IMR-90 (cell line): ENCODE data around the gene IFNK. TPM values are rescaled to one million over a fixed set of nuclear protein-coding genes. Genes with fewer than 3 reads are reported as not detected.

ENCODE experiments used
- ATAC-seq: fragments of 200-7000 bp; cut with Tn5 transposase; 2 replicates; pipeline ENCODE4 v1.9.1; 2020; ENCODE audit warnings: low read depth, mild to moderate bottlenecking, moderate library complexity
- BruUV-seq: library from RNA; stranded (reverse); fragments of 400-500 nt; replicated peaks from 2 replicates; lab custom pipeline; 2021; lab: Mats Ljungman, UMichigan
- CTCF ChIA-PET: fragments of 300-600 bp; formaldehyde crosslinking; extraction: SDS; loops from one replicate; lab custom pipeline; 2021; ENCODE audit warnings: antibody characterized with exemption; lab: Yijun Ruan, JAX
- POLR2A ChIA-PET: fragments of 300-600 bp; sonication (Branson Sonifier 250); formaldehyde crosslinking; loops from one replicate; lab custom pipeline; 2022; ENCODE audit warnings: antibody characterized with exemption; ENCODE audit not compliant: unreplicated experiment; lab: Charles Lee
- DNase-seq: peaks from one replicate; pipeline ENCODE4 v3.0.0; 2013
- H2AFZ ChIP-seq: replicated peaks from 2 replicates; pipeline ENCODE3; 2013; ENCODE audit warnings: low read length, mild to moderate bottlenecking; ENCODE audit not compliant: poor library complexity
- H2AK5ac ChIP-seq: 2 replicates; pipeline ENCODE4 v1.6.1; 2013; ENCODE audit warnings: low read depth, low read length, inconsistent platforms
- H2AK9ac ChIP-seq: replicated peaks from 2 replicates; pipeline ENCODE3; 2013; ENCODE audit warnings: mild to moderate bottlenecking, low read depth, low read length, moderate library complexity; ENCODE audit not compliant: poor library complexity
- H2BK120ac ChIP-seq: 2 replicates; pipeline ENCODE4 v1.6.1; 2013; ENCODE audit warnings: low read depth, low read length, inconsistent platforms
- H2BK15ac ChIP-seq: 3 replicates; pipeline ENCODE4 v1.6.1; 2013; ENCODE audit warnings: low read depth, low read length, inconsistent platforms
- H2BK20ac ChIP-seq: 2 replicates; pipeline ENCODE4 v1.6.1; 2013; ENCODE audit warnings: low read depth, mild to moderate bottlenecking, inconsistent platforms, low read length, moderate library complexity
- H2BK5ac ChIP-seq: 2 replicates; pipeline ENCODE4 v1.6.1; 2013; ENCODE audit warnings: mild to moderate bottlenecking, low read depth, low read length, inconsistent platforms; ENCODE audit not compliant: poor library complexity, severe bottlenecking
- H3K14ac ChIP-seq: replicated peaks from 2 replicates; pipeline ENCODE4 v1.6.1; 2013; ENCODE audit warnings: low read depth, low read length, inconsistent platforms
- H3K18ac ChIP-seq: 2 replicates; pipeline ENCODE4 v1.6.1; 2013; ENCODE audit warnings: low read depth, low read length, control low read depth
- H3K23ac ChIP-seq: 2 replicates; pipeline ENCODE4 v1.6.1; 2013; ENCODE audit warnings: low read depth, low read length, inconsistent platforms
- H3K27ac ChIP-seq: 2 replicates; pipeline ENCODE4 v1.5.1; 2013; ENCODE audit warnings: mild to moderate bottlenecking, control low read depth, low read length; ENCODE audit not compliant: insufficient read depth
- H3K27me3 ChIP-seq: 2 replicates; pipeline ENCODE4 v1.6.1; 2013; ENCODE audit warnings: low read length; ENCODE audit not compliant: control insufficient read depth, insufficient read depth
- H3K36me3 ChIP-seq: 2 replicates; pipeline ENCODE4 v1.6.1; 2013; ENCODE audit warnings: low read length, mixed read lengths; ENCODE audit not compliant: control insufficient read depth, insufficient read depth
- H3K4ac ChIP-seq: 2 replicates; pipeline ENCODE4 v1.6.1; 2013; ENCODE audit warnings: low read depth, low read length, inconsistent platforms
- H3K4me1 ChIP-seq: 2 replicates; pipeline ENCODE4 v1.6.1; 2013; ENCODE audit warnings: low read length, mixed read lengths; ENCODE audit not compliant: control insufficient read depth, insufficient read depth
- H3K4me2 ChIP-seq: 2 replicates; pipeline ENCODE4 v1.6.1; 2013; ENCODE audit warnings: low read depth, mild to moderate bottlenecking, control low read depth, low read length, moderate library complexity
- H3K4me3 ChIP-seq: 2 replicates; pipeline ENCODE4 v1.5.1; 2013; ENCODE audit warnings: low read depth, mild to moderate bottlenecking, control low read depth, low read length, moderate library complexity; ENCODE audit not compliant: insufficient read depth
- H3K56ac ChIP-seq: 2 replicates; pipeline ENCODE4 v1.6.1; 2013; ENCODE audit warnings: low read length, inconsistent platforms; ENCODE audit not compliant: insufficient read depth; ENCODE audit errors: extremely low read depth
- H3K79me1 ChIP-seq, 2 experiments: 2 replicates each; pipeline ENCODE4 v1.6.1; 2013; ENCODE audit warnings: low read length in 2 of 2, inconsistent platforms in 1 of 2, low read depth in 1 of 2
- H3K9ac ChIP-seq: 2 replicates; pipeline ENCODE4 v1.6.1; 2013; ENCODE audit warnings: low read depth, low read length, control low read depth
- H3K9me1 ChIP-seq: 2 replicates; pipeline ENCODE4 v1.6.1; 2013; ENCODE audit warnings: low read length, inconsistent platforms; ENCODE audit not compliant: insufficient read depth
- H3K9me3 ChIP-seq: 2 replicates; pipeline ENCODE4 v1.6.1; 2013; ENCODE audit warnings: low read length; ENCODE audit not compliant: control insufficient read depth, insufficient read depth
- H4K20me1 ChIP-seq: 2 replicates; pipeline ENCODE4 v1.6.1; 2013; ENCODE audit warnings: low read length, inconsistent platforms; ENCODE audit not compliant: insufficient read depth
- H4K5ac ChIP-seq: 2 replicates; pipeline ENCODE4 v1.6.1; 2013; ENCODE audit warnings: mild to moderate bottlenecking, low read depth, low read length, control low read depth
- H4K8ac ChIP-seq, 2 experiments: 2 replicates each; pipeline ENCODE4 v1.6.1; 2013; ENCODE audit warnings: low read depth in 2 of 2, low read length in 2 of 2, control low read depth in 1 of 2, inconsistent platforms in 1 of 2
- H4K91ac ChIP-seq: 2 replicates; pipeline ENCODE4 v1.6.1; 2013; ENCODE audit warnings: low read depth, low read length, inconsistent platforms; ENCODE audit not compliant: insufficient read depth
- BHLHE40 ChIP-seq: fragments of 150-350 bp; IDR thresholded peaks from 2 replicates; pipeline ENCODE4 v1.6.1; 2016; ENCODE audit warnings: mild to moderate bottlenecking, low read depth, low read length
- CEBPB ChIP-seq: IDR thresholded peaks from 2 replicates; pipeline ENCODE4 v1.6.1; 2012; ENCODE audit warnings: low read depth, low read length, improper control_type of control experiment
- CHD1 ChIP-seq: IDR thresholded peaks from 2 replicates; pipeline ENCODE4 v1.6.1; 2012; ENCODE audit warnings: low read depth, low read length, improper control_type of control experiment
- CTCF ChIP-seq: conservative IDR thresholded peaks from 2 replicates; pipeline ENCODE4 v1.5.1; 2012; ENCODE audit warnings: mild to moderate bottlenecking, low read depth, low read length, improper control_type of control experiment
- ELK1 ChIP-seq: fragments of 150-350 bp; IDR thresholded peaks from 2 replicates; pipeline ENCODE4 v1.6.1; 2016; ENCODE audit warnings: low read depth, mild to moderate bottlenecking, low read length, moderate library complexity, borderline replicate concordance
- FOS ChIP-seq: fragments of 150-350 bp; IDR thresholded peaks from 2 replicates; pipeline ENCODE4 v1.6.1; 2016; ENCODE audit warnings: low read depth, low read length
- MAFK ChIP-seq: IDR thresholded peaks from 2 replicates; pipeline ENCODE4 v1.6.1; 2012; ENCODE audit warnings: low read depth, low read length, improper control_type of control experiment
- MAZ ChIP-seq: IDR thresholded peaks from 2 replicates; pipeline ENCODE4 v1.6.1; 2012; ENCODE audit warnings: low read depth, mild to moderate bottlenecking, low read length, improper control_type of control experiment, moderate library complexity, borderline replicate concordance
- MXI1 ChIP-seq: IDR thresholded peaks from 2 replicates; pipeline ENCODE4 v1.6.1; 2012; ENCODE audit warnings: low read depth, mild to moderate bottlenecking, low read length, moderate library complexity, borderline replicate concordance
- NFE2L2 ChIP-seq: fragments of 150-350 bp; IDR thresholded peaks from 2 replicates; pipeline ENCODE4 v1.6.1; 2016; ENCODE audit warnings: low read depth, mild to moderate bottlenecking, low read length
- POLR2A ChIP-seq: IDR thresholded peaks from 2 replicates; pipeline ENCODE4 v1.6.1; 2012; ENCODE audit warnings: mild to moderate bottlenecking, low read depth, low read length
- RAD21 ChIP-seq: IDR thresholded peaks from 2 replicates; pipeline ENCODE4 v1.6.1; 2012; ENCODE audit warnings: low read length, improper control_type of control experiment
- RCOR1 ChIP-seq: IDR thresholded peaks from 2 replicates; pipeline ENCODE4 v1.6.1; 2012; ENCODE audit warnings: mild to moderate bottlenecking, low read length, improper control_type of control experiment; ENCODE audit not compliant: insufficient replicate concordance
- RFX5 ChIP-seq: IDR thresholded peaks from 2 replicates; pipeline ENCODE4 v1.8.0; 2012; ENCODE audit warnings: low read depth, mild to moderate bottlenecking, low read length, moderate library complexity
- SMC3 ChIP-seq: fragments of 150-350 bp; IDR thresholded peaks from 2 replicates; pipeline ENCODE4 v1.6.1; 2016; ENCODE audit warnings: low read depth, mild to moderate bottlenecking, antibody characterized with exemption, low read length, moderate library complexity
- USF2 ChIP-seq: fragments of 150-350 bp; IDR thresholded peaks from 2 replicates; pipeline ENCODE4 v1.6.1; 2017; ENCODE audit warnings: mild to moderate bottlenecking, antibody characterized with exemption, low read length, low read depth
- WGBS, 2 experiments: methylation state at CpG; one replicate each; pipeline versions ENCODE4 v1.1.5 to v1.1.7; 2013; ENCODE audit warnings: missing lambda C conversion rate in 2 of 2; ENCODE audit not compliant: insufficient read length in 1 of 2; ENCODE audit errors: extremely low coverage in 2 of 2; 5-methylcytosine and 5-hydroxymethylcytosine counted together
- dilution Hi-C: fragments of 300-500 bp; cut with HindIII; formaldehyde crosslinking; loops from one replicate; pipeline ENCODE4 v1.14.3; 2018; ENCODE audit warnings: low sequenced_read_pairs; ENCODE audit not compliant: unreplicated experiment
- in situ Hi-C: fragments of 300-500 bp; cut with MboI; formaldehyde crosslinking; loops from 3 replicates; pipeline ENCODE4 v1.14.3; 2019; ENCODE audit warnings: low sequenced_read_pairs, inconsistent platforms, mixed read lengths
- intact Hi-C: fragments of 100-400 bp; cut with micrococcal nuclease; formaldehyde crosslinking; loops from 2 replicates; pipeline ENCODE4 v1.10.0; 2022
- polyA plus RNA-seq, 3 experiments: library from polyadenylated mRNA; depleted of rRNA; stranded (reverse); fragments of >200 nt; gene quantifications; 2 replicates each; pipeline ENCODE4 v1.2.3, GENCODE V29; 2012; ENCODE audit warnings: low replicate concordance in 1 of 3
- total RNA-seq: library from RNA; depleted of rRNA; stranded (reverse); fragments of >200 nt; gene quantifications from 2 replicates; pipeline ENCODE4 v1.2.3, GENCODE V29; 2012

IFNK gene
- total and polyA plus RNA-seq, 2 of the 4 experiments (the other 2 are of a cell fraction): not detected

DNA sequence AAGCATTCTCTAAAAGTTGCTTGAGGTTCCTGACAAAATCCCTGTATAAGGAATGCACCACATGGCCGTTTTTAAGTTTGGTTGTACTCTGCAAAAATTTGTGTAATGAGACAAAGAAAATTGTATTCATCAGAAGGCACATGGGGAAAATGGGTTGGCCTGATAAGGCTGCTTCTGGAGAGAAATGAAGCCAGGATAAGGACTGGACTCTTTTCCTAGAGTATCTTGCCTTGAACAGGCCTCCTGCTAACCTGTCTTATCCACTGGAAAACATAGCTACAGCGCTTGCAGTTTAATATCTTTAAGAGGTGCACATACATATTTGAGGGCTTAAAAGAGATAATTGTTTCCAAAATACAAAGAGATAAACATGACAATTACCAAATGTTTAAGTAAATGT is 41.4 kb upstream of the IFNK start:
- Histone ChIP-seq H2AK9ac (no peak overlapping the region), H4K20me1 (no peaks in the 10 kb centered on the region), H3K27ac (no peak overlapping the region), H3K9me1 (no peaks in the 10 kb centered on the region), H4K91ac (no peak overlapping the region), H3K4me1 (no peaks in the 10 kb centered on the region), H2AK5ac (no peak overlapping the region), H2BK120ac (no peak overlapping the region), H3K18ac (no peak overlapping the region), H2BK15ac (no peak overlapping the region), H3K79me1 (no peaks in the 10 kb centered on the region), H3K36me3 (no peaks in the 10 kb centered on the region), H3K23ac (no peak overlapping the region), H3K56ac (no peak overlapping the region), H3K27me3 (no peaks in the 10 kb centered on the region), H2BK5ac (no peak overlapping the region), H3K9me3 (no peaks in the 10 kb centered on the region), H4K8ac (no peak overlapping the region), H2BK20ac (no peak overlapping the region), H2AFZ (no peak overlapping the region), H4K5ac (no peak overlapping the region), H3K9ac (no peak overlapping the region), H3K4ac (no peak overlapping the region), H3K14ac (no peak overlapping the region), H3K4me2 (no peak overlapping the region), H3K4me3 (no peak overlapping the region)
- WGBS, 2 experiments: 33% methylated on average over 1 of the region's 2 CpGs; no CpG with 5 or more reads in 1 of the 2 experiments
- ChIA-PET CTCF (no interaction called here), POLR2A (no interaction called here)
- dilution Hi-C loops: no loop called here
- ATAC-seq (no peak), DNase-seq (no peak)
- BruUV-seq: no TSS peak
- TF ChIP-seq NFE2L2 (no peak), USF2 (no peak), RCOR1 (no peak), ELK1 (no peak), MXI1 (no peak), CTCF (no peak), RAD21 (no peak), RFX5 (no peak), FOS (no peak), SMC3 (no peak), CEBPB (no peak), BHLHE40 (no peak), MAZ (no peak), CHD1 (no peak), POLR2A (no peak), MAFK (no peak)
- intact Hi-C loops: no loop called here
- in situ Hi-C loops: no loop called here
